SK-N-SH treated with all-trans-retinoic acid at 6 μM for 48 hours (cell line): Measurements from ENCODE around the gene C11orf71.

ENCODE experiments used
- ATAC-seq: fragments of 200-7000 bp; cut with Tn5 transposase; 3 replicates; pipeline ENCODE4 v1.9.1; 2020; ENCODE audit warnings: mild to moderate bottlenecking, moderate library complexity
- ARNTL ChIP-seq: fragments of 450-650 bp; formaldehyde crosslinking; IDR thresholded peaks from 2 replicates; pipeline ENCODE4 v1.5.0; 2020; ENCODE audit warnings: low read depth, mild to moderate bottlenecking, moderate library complexity, borderline replicate concordance
- BACH2 ChIP-seq: fragments of 250-450 bp; sonication (Bioruptor Pico); IDR thresholded peaks from 2 replicates; pipeline ENCODE4 v1.9.0; 2021; ENCODE audit warnings: mild to moderate bottlenecking, borderline replicate concordance
- CSDC2 ChIP-seq: fragments of 250-450 bp; sonication (Bioruptor Pico); IDR thresholded peaks from 2 replicates; pipeline ENCODE4 v1.5.0; 2020; ENCODE audit warnings: mild to moderate bottlenecking, moderate library complexity
- ESRRG ChIP-seq: fragments of 250-450 bp; sonication (Bioruptor Pico); IDR thresholded peaks from 2 replicates; pipeline ENCODE4 v1.6.1; 2021; ENCODE audit warnings: mild to moderate bottlenecking
- GLIS3 ChIP-seq: fragments of 250-450 bp; sonication (Bioruptor Pico); IDR thresholded peaks from 2 replicates; pipeline ENCODE4 v1.5.0; 2020; ENCODE audit warnings: mild to moderate bottlenecking, moderate library complexity
- ISL1 ChIP-seq: fragments of 250-450 bp; sonication (Bioruptor Pico); IDR thresholded peaks from 2 replicates; pipeline ENCODE4 v2.1.2; 2022; ENCODE audit warnings: mild to moderate bottlenecking, moderate library complexity
- OSR1 ChIP-seq: fragments of 250-450 bp; sonication (Bioruptor Pico); IDR thresholded peaks from 2 replicates; pipeline ENCODE4 v1.8.0; 2022; ENCODE audit warnings: moderate library complexity, mild to moderate bottlenecking, inconsistent platforms
- PATZ1 ChIP-seq: fragments of 250-450 bp; sonication (Bioruptor Pico); IDR thresholded peaks from 2 replicates; pipeline ENCODE4 v1.8.0; 2020; ENCODE audit warnings: mild to moderate bottlenecking, moderate library complexity, borderline replicate concordance
- PPARA ChIP-seq: fragments of 250-450 bp; sonication (Bioruptor Pico); IDR thresholded peaks from 2 replicates; pipeline ENCODE4 v1.5.0; 2020; ENCODE audit warnings: mild to moderate bottlenecking, borderline replicate concordance
- RARB ChIP-seq: fragments of 250-450 bp; sonication (Bioruptor Pico); IDR thresholded peaks from 2 replicates; pipeline ENCODE4 v1.8.0; 2021; ENCODE audit warnings: mild to moderate bottlenecking, moderate library complexity
- SNAI2 ChIP-seq: fragments of 250-450 bp; sonication (Bioruptor Pico); IDR thresholded peaks from 2 replicates; pipeline ENCODE4 v1.5.0; 2020; ENCODE audit warnings: mild to moderate bottlenecking, moderate library complexity
- TCF4 ChIP-seq: fragments of 250-450 bp; sonication (Bioruptor Pico); IDR thresholded peaks from 2 replicates; pipeline ENCODE4 v1.8.0; 2021; ENCODE audit warnings: mild to moderate bottlenecking, moderate library complexity, borderline replicate concordance
- TOX ChIP-seq: fragments of 250-450 bp; sonication (Bioruptor Pico); IDR thresholded peaks from 2 replicates; pipeline ENCODE4 v1.8.0; 2021; ENCODE audit warnings: mild to moderate bottlenecking, moderate library complexity, borderline replicate concordance
- TSHZ2 ChIP-seq: fragments of 250-450 bp; sonication (Bioruptor Pico); IDR thresholded peaks from 2 replicates; pipeline ENCODE4 v1.5.0; 2020; ENCODE audit warnings: mild to moderate bottlenecking, moderate library complexity
- ZC3H10 ChIP-seq: fragments of 250-450 bp; sonication (Bioruptor Pico); IDR thresholded peaks from 2 replicates; pipeline ENCODE4 v1.5.1; 2021; ENCODE audit warnings: mild to moderate bottlenecking, moderate library complexity
- ZFP3 ChIP-seq: fragments of 250-450 bp; sonication (Bioruptor Pico); IDR thresholded peaks from 2 replicates; pipeline ENCODE4 v1.5.0; 2020; ENCODE audit warnings: mild to moderate bottlenecking, moderate library complexity
- ZFP30 ChIP-seq: fragments of 450-650 bp; formaldehyde crosslinking; IDR thresholded peaks from 2 replicates; pipeline ENCODE4 v1.5.0; 2022; ENCODE audit warnings: mild to moderate bottlenecking, moderate library complexity
- ZNF565 ChIP-seq: fragments of 450-650 bp; formaldehyde crosslinking; conservative IDR thresholded peaks from 2 replicates; pipeline ENCODE4 v1.5.0; 2020; ENCODE audit warnings: low read depth, mild to moderate bottlenecking, moderate library complexity
- ZNF70 ChIP-seq: fragments of 450-650 bp; formaldehyde crosslinking; IDR thresholded peaks from 2 replicates; pipeline ENCODE4 v1.5.0; 2020; ENCODE audit warnings: mild to moderate bottlenecking, moderate library complexity
- ZNF8 ChIP-seq: fragments of 450-650 bp; formaldehyde crosslinking; IDR thresholded peaks from 2 replicates; pipeline ENCODE4 v1.5.0; 2020; ENCODE audit warnings: mild to moderate bottlenecking, moderate library complexity
- TF ChIP-seq, protein P1 (sequence below): fragments of 250-450 bp; sonication (Bioruptor Pico); IDR thresholded peaks from 2 replicates; pipeline ENCODE4 v1.5.1; 2020; ENCODE audit warnings: low read depth, mild to moderate bottlenecking, moderate library complexity
- TF ChIP-seq, protein P2 (sequence below): fragments of 250-450 bp; sonication (Bioruptor Pico); IDR thresholded peaks from 2 replicates; pipeline ENCODE4 v1.8.0; 2021; ENCODE audit warnings: low read depth, mild to moderate bottlenecking, moderate library complexity, borderline replicate concordance
- TF ChIP-seq, protein P3 (sequence below): fragments of 250-450 bp; sonication (Bioruptor Pico); IDR thresholded peaks from 2 replicates; pipeline ENCODE4 v1.5.1; 2021; ENCODE audit warnings: mild to moderate bottlenecking, moderate library complexity

The C11orf71 gene

DNA sequence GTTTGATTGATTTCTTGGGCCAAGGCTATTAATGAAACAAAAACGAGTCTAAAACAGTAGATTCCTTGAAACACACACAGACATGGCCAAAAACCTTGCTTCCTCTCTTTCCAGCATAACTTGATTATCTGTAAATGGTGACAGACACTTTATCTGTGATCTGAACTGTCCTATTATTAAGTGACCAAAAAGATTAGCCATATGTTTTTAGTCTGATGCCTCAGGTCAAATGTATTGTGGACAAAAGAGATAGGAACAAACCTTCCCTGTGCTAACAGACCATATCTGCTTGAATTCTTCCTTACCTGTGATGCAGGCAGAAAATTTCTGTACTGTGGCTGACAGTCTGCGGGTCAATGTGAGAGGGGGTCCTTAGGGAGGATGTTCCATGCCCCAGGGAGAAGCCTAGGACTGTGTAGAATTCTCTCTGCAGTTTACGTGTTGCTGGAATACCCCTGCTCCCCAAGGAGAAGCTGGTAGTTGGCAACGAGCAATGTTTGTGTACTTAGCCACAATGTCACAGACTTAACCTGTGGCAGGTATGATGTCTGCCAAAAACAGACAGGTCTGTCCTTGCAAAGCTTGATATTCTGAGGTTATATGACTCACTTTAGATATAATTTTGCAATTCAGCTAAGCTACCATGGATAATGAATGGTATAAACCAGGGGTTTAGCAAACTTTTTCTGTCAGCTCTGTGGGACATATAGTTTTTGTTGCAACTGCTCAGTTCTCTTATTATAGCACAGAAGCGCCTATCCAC lies 31.2 kb downstream of the C11orf71 start:
- TF ChIP-seq ARNTL = no peak
- 0 out of 2 replicates have a peak, but pooled peaks have one; percentile 32 for TF ChIP-seq GLIS3 (CRISPR knock-in tag)
- TF ChIP-seq ZNF70 (CRISPR knock-in tag) = no peak
- TF ChIP-seq, protein P1, sequence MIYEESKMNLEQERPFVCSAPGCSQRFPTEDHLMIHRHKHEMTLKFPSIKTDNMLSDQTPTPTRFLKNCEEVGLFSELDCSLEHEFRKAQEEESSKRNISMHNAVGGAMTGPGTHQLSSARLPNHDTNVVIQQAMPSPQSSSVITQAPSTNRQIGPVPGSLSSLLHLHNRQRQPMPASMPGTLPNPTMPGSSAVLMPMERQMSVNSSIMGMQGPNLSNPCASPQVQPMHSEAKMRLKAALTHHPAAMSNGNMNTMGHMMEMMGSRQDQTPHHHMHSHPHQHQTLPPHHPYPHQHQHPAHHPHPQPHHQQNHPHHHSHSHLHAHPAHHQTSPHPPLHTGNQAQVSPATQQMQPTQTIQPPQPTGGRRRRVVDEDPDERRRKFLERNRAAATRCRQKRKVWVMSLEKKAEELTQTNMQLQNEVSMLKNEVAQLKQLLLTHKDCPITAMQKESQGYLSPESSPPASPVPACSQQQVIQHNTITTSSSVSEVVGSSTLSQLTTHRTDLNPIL (CRISPR knock-in tag) = no peak
- TF ChIP-seq, protein P2, sequence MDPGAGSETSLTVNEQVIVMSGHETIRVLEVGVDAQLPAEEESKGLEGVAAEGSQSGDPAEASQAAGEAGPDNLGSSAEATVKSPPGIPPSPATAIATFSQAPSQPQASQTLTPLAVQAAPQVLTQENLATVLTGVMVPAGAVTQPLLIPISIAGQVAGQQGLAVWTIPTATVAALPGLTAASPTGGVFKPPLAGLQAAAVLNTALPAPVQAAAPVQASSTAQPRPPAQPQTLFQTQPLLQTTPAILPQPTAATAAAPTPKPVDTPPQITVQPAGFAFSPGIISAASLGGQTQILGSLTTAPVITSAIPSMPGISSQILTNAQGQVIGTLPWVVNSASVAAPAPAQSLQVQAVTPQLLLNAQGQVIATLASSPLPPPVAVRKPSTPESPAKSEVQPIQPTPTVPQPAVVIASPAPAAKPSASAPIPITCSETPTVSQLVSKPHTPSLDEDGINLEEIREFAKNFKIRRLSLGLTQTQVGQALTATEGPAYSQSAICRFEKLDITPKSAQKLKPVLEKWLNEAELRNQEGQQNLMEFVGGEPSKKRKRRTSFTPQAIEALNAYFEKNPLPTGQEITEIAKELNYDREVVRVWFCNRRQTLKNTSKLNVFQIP (CRISPR knock-in tag) = no peak
- TF ChIP-seq ZNF565 (CRISPR knock-in tag) = no peak
- TF ChIP-seq CSDC2 (CRISPR knock-in tag) = no peak
- 0 out of 2 replicates have a peak, but pooled peaks have one; percentile 28 for TF ChIP-seq TSHZ2 (CRISPR knock-in tag)
- no peak for TF ChIP-seq RARB
- TF ChIP-seq TCF4 (CRISPR knock-in tag) = peak; percentile 82
- TF ChIP-seq PATZ1 (CRISPR knock-in tag) = no peak
- TF ChIP-seq ZNF8 (CRISPR knock-in tag) = no peak
- TF ChIP-seq, protein P3, sequence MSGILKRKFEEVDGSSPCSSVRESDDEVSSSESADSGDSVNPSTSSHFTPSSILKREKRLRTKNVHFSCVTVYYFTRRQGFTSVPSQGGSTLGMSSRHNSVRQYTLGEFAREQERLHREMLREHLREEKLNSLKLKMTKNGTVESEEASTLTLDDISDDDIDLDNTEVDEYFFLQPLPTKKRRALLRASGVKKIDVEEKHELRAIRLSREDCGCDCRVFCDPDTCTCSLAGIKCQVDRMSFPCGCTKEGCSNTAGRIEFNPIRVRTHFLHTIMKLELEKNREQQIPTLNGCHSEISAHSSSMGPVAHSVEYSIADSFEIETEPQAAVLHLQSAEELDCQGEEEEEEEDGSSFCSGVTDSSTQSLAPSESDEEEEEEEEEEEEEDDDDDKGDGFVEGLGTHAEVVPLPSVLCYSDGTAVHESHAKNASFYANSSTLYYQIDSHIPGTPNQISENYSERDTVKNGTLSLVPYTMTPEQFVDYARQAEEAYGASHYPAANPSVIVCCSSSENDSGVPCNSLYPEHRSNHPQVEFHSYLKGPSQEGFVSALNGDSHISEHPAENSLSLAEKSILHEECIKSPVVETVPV (CRISPR knock-in tag) = 0 out of 2 replicates have a peak, but pooled peaks have one; percentile 37
- TF ChIP-seq ESRRG (CRISPR knock-in tag) = no peak
- no peak for TF ChIP-seq PPARA (CRISPR knock-in tag)
- no peak for TF ChIP-seq ISL1 (CRISPR knock-in tag)
- no peak for TF ChIP-seq BACH2 (CRISPR knock-in tag)
- no peak for TF ChIP-seq ZC3H10
- TF ChIP-seq ZFP30 (CRISPR knock-in tag) = no peak
- no peak for TF ChIP-seq TOX (CRISPR knock-in tag)
- no peak for TF ChIP-seq OSR1
- TF ChIP-seq ZFP3 (CRISPR knock-in tag) = no peak
- no peak for TF ChIP-seq SNAI2 (CRISPR knock-in tag)
- ATAC-seq = no peak

DNA sequence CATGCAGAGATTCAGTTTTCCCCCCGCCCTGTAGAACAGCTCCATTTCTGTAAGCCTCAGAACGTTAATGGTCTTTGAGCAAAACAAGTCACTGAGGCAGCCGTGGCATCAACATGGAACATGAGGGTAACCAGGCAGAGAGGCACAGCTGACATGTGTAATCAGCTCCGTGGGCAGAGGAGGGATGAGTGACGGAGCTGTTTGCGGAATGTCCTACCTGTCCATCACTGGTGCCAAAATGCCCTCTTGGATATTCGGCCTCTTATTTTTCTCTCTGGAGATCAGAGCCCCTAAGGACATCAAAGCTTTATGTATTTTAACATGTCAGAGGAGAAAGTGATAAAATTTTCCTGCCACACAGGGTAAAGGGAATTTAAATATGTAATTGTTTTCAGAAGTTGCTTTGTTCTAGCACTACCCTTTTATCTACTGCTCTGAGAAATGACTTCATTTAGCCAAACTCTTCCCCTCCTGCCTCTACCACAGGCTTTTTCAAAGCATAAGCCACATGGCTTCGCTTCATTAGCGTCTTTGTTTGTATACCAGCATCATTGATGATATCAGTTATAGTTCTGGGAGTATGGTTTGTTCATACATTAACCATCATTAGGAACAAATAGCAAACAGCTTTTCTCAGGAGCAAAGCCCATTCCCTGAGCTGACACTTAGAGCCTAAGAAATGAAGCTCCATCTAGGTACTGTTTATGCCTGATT lies 32.9 kb downstream of the C11orf71 start:
- TF ChIP-seq ZNF70 (CRISPR knock-in tag) (peak; percentile 87), ARNTL (no peak), TSHZ2 (CRISPR knock-in tag) (no peak), TOX (CRISPR knock-in tag) (no peak), TCF4 (CRISPR knock-in tag) (peak; percentile 19; the same call in 1 of the 2 replicates), CSDC2 (CRISPR knock-in tag) (0 out of 2 replicates have a peak, but pooled peaks have one; percentile 75), BACH2 (CRISPR knock-in tag) (no peak)
- ATAC-seq = peak; percentile 27
